Muscle of arm (tissue), 14 donors: ENCODE measurements around the gene CYP1A2. TPM values are rescaled to one million over a fixed set of nuclear protein-coding genes. Genes with fewer than 3 reads are reported as not detected.
"Not testable (repeated sequence)": the region's sequence is repeated elsewhere in the genome, so short reads cannot be mapped to it uniquely, and the experiment has no call there.

ENCODE experiments used
- DNase-seq: peaks from one replicate; pipeline ENCODE4 v3.0.0-alpha.2; 2013
- long read RNA-seq, 11 donors: transcript quantifications; one replicate each; lab custom pipeline, GENCODE V29; 2026
- polyA plus RNA-seq, 12 donors: library from polyadenylated mRNA; unstranded; fragments of 120-200 nt; gene quantifications; one replicate each; pipeline ENCODE4 v1.2.1, GENCODE V29; 2013; ENCODE audit not compliant: insufficient read length in 12 of 12

The CYP1A2 gene, protein sequence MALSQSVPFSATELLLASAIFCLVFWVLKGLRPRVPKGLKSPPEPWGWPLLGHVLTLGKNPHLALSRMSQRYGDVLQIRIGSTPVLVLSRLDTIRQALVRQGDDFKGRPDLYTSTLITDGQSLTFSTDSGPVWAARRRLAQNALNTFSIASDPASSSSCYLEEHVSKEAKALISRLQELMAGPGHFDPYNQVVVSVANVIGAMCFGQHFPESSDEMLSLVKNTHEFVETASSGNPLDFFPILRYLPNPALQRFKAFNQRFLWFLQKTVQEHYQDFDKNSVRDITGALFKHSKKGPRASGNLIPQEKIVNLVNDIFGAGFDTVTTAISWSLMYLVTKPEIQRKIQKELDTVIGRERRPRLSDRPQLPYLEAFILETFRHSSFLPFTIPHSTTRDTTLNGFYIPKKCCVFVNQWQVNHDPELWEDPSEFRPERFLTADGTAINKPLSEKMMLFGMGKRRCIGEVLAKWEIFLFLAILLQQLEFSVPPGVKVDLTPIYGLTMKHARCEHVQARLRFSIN
- under 1 TPM in 7 of 12 donors, not detected in 5; 0.07 to 0.28 (median 0.12) TPM for polyA plus RNA-seq
- long read RNA-seq, donor 1, result 0 reads
- long read RNA-seq, donor 2, result 0 reads
- long read RNA-seq, donor 3, result 0 reads
- long read RNA-seq, donor 4, result 0 reads
- long read RNA-seq, donor 5, result 0 reads
- long read RNA-seq, donor 6, result 0 reads
- long read RNA-seq, donor 7, result 0 reads
- long read RNA-seq, donor 8, result 0 reads
- long read RNA-seq, donor 9, result 0 reads
- long read RNA-seq, donor 10, result 0 reads
- long read RNA-seq, donor 11, result 0 reads

DNA sequence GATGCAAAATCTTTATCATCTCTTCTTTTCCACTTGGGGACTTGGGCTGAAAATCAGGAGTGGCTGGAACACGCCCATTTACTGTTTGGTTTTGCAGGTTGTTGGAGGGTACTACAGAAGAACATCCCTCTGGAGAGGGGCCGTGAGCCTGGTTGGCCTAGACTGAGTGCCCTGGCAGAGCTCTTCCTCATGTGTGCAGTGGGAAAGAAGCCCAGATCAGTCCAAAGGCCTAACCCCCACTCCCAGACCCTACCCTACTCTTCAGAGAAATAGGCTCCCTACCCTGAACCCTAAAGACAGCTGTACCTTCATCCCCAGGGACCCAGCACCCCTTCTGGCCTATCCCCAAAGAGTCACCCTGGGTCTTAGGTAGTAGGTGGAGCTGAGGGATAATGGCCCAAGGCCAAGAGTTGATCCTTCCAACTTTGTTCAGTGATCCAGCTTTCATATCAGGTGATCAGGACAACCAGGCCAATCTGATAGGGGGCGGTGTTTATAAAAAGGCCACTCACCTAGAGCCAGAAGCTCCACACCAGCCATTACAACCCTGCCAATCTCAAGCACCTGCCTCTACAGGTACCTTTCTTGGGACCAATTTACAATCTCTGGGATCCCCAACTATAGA is at the start of gene CYP1A2:
Gene CYP1A2, plus strand, starts transcription at position 524 of the 625 bp plus-strand sequence. CDS start 894 bp downstream, outside the sequence.
- DNase-seq, result no peak

DNA sequence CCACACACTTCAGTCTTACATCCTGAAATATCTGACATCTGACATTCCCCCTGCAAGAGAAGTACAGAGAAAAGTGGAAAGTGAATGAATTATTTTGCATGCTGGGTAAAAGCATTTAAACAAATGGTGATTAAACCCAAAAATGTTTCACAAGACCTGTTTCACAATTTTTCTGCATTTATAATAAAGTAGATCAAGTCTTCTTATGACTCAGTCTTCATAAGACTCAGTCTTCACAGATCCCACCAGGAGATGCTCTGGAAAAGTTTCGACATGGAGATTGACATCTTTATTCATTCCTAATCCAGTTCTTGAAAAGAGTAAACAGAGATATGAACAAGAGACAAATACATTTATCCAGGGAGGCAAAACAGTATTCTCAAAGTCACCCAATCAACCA is 39.6 kb upstream of the CYP1A2 start:
- no peak for DNase-seq

DNA sequence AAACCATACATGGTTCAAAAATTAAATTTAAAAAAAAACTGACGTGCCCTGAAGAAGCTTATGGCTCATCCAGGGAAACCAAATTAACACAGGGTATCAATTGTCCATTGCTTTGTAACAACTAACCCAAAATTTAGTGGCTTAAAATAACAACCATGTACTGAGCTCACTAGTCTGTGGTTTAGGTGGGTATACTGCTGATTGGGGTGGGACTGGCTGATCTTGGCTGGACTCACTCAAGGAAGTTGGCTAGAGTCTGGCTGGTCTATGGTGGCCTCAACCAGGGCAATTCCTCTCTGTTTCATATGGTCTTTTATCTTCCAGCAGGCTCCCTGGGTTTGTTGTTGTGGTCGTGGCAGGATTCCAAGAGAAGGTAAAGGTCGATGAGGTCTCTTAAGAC is 38.8 kb upstream of the CYP1A2 start:
- no peak for DNase-seq

DNA sequence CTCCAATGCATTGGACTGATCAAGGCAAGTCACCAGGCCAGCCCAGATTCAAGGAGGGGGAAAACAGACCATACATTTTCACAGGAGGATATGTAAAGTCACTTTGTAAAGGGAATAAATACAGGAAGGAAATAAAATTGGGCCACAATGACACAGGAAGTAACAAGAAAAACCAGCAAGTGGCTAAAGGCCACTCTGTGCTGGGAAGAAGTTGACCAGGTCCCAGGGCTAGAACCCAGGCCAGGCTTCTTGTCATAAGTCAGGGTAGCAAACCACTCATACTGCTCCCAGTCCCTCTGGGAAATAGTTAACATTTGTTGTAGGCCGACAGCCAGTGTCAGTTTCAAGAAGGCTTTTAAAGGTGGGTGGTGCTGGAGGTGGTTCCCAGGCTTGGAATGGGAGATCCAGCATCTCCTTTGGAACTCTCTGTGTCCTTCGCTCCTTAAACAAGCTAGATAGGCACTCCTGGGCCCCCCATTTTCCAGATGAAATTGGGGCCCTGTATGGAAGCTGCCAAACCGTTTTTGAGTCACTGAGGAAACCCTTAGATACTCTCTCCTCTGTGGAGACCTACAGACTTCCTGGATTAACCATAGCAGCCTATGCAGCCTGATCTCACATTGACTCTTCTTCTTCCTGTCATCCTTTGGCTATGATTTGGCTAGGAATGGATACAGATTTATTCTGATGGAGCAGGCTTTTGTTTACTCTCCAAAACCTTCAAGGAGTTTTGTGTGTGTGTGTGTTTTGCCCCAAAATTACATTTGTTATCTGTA is 38.1 kb upstream of the CYP1A2 start:
- DNase-seq, result no peak

DNA sequence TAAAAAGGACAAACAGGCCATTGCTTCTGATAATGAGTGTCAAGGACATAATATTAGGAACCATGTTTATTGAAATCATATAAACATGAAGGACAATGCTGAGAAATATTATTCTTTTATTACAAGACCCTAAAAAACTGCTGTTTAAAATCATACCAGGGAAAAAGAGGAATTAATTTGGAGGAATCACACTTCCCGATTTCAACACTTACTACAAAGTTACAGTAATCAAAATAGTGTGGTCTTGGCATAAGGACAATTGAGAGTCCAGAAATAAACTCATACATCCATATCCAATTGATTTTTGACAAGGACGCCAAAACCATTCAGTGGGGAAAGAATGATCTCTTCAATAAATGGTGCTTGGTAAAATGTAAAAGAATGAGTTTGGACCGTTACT is 36.3 kb upstream of the CYP1A2 start:
- no peak for DNase-seq

DNA sequence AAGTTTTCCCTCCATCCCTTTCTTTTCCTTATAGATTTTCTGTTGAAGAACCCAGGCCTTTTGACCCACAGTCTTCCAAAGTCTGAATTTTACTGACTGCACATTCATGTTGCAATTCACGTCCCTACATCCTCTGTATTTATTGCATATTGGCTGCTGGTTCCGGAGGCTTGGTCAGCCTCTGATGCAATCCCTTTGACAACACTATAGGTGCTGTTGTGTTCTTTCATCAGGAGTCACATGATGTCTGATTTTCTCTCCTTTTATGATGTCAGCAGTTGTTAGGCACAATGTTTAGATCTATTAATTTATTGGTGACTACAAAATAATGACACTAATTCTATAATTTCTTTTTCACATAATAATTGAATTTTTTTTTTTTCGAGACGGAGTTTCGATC is 32.0 kb upstream of the CYP1A2 start:
- no peak for DNase-seq

DNA sequence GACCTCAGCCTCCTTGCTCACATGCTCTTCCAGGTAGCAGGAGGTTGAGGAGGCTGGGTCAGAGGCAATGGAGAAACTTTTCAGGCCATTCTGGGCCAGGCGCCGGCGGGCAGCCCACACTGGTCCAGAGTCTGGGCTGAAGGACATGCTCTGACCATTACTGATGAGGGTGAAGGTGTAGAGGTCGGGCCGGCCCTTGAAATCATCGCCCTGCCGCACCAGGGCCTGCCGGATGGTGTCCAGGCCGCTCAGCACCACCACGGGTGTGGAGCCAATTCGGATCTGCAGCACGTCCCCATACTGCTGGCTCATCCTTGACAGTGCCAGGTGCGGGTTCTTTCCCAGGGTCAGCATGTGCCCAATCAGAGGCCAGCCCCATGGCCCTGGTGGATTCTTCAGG is 26.1 kb upstream of the CYP1A2 start:
- DNase-seq, result no peak

DNA sequence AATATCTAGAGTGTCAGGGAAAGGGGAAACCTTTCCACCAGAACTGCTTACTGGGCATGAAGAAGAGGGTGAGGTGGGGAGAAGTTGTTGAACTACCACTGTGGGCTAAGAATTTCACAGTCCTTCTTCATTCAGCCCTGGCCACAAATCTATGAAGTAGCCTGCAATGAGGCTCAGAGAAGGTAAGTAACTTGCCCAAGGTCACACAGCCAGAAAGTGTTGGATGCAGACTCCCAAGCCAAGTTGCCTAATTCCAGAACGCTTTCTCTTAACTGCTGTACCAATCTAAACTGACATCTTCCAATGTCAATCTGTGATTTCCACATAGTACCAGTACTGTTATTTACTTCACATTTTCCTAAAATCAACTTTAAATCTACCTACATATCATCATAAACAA is 25.5 kb upstream of the CYP1A2 start:
- DNase-seq, result no peak

DNA sequence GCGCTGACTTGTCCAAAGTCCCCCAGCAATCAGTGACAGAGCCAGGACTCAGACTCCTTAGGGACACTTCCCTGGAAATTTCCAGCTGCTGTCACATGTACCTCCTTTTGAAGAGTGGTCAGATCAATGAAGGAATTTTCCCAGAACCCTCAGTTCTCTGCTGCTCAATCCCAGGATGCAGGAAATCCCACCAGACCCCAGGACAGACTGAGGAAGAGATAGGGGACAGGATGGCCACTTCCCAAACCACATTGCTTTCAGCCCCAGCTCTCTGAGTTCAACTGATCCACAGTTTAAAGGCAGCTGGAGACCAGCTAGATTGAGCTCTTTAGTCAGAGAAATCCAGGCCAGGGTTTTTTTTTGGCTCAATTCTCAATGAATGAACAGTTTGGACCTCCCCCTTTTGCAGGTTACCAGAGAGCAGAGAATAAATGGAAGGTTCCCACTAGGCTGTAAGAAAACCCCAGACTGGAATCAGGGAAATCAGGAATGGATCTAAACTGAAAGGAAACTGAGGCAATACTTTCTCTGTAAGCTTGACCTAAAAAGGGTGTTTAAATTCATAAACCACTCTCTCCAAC is 24.8 kb upstream of the CYP1A2 start:
- peak; percentile 33 for DNase-seq

DNA sequence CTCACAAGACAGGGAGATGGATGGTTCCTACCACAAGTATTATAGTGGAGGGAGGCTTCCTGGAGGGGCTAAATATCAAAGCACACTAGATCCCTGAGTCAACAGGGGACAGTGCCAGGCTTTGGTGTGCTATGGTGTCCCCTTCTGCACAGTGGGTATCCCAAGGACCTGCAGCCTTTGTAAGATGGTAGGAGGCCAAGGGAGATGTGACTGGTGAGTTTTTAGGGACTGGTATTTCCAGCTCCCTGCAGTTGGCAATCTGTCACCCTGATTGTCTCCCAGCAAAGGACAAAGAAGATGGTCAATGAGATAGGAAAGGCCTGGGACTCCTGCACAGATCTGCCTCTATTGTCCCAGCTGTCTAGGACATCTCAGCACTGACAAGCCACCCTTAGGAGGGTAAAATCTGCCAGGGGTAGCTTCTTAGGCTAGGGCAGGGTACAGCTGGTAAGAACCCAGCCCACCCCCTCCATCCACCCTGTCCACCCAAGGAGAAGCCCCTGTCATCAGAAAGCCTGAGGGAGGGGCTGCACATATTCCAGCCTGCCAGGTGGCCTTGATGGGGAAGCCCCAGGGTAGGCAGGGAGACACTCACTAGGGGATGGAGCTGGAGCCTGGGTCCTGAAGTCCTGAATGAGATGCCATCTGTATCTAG is 23.9 kb upstream of the CYP1A2 start:
- no peak for DNase-seq

DNA sequence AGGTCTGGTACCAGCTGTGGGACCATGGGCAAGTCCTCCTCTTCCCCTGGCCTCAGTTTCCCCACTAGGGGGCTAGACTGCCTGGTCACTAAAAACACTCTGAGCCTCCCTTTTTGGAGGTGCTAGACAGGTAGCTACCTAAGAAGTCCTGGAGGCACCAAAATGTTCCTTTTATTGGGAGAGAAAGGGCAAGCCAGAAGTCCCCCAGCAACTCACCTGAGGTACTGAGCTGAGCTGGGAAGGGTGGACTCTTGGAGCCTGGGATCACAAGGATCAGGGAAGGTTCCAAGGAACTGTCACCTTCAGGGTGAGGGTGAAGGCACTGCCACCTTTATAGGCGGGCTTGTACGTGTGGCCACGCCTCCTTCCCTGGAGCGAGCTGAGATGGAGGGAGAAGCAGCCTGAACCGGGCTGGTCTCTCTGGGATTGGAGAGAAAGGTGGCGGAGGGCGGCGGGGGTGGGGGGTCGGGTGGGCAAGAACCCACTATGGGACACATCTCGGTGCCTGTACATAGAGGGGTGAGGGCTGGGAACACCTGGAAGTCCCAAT is 23.3 kb upstream of the CYP1A2 start, which contains the start of gene CYP1A1:
Gene CYP1A1, minus strand, starts transcription at position 304 of the 550 bp plus-strand sequence. CDS start 2,431 bp downstream, outside the sequence.
- DNase-seq, result no peak

DNA sequence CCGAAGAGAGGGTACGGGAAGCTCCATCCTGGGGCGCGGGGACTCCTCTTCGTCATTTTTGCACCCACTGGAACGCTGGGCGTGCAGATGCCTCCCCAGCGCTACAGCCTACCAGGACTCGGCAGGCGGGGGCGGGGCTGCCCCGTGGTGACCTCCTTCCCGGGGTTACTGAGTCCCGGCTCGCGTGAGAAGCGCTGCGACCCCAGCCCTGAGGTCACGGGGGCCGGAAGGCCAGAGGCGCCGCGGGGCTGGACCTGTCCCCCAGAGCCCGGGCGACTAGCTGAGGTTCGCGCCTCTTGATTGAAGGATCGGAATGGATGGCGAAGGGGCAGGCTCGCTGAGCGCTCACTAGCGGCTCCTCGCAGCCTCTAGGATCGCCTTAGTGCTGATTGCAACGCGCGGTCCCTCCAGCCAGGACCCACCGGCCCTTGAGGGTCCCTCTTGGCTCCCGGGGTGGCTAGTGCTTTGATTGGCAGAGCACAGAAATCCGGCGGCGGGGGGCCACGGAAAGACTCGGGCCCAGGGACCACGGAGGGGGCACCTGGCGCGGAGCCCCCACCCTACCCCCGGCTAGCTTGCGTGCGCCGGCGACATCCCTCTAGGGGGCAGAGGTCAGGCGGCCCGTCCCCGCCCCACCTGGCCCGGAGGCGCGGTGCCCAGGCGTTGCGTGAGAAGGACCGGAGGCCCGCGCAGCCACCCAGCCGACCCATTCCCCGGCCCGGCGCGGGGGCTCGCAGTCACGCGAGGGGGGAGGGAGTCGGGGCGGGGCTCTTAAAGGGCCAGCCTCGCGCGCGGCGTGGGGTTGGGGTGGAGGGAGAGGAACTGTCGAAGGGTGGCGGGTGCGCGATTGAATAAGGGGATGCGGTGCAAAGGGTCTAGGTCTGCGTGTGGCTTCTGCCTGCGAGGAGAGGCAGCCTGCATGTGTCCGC is 22.5 kb upstream of the CYP1A2 start:
- no peak for DNase-seq

DNA sequence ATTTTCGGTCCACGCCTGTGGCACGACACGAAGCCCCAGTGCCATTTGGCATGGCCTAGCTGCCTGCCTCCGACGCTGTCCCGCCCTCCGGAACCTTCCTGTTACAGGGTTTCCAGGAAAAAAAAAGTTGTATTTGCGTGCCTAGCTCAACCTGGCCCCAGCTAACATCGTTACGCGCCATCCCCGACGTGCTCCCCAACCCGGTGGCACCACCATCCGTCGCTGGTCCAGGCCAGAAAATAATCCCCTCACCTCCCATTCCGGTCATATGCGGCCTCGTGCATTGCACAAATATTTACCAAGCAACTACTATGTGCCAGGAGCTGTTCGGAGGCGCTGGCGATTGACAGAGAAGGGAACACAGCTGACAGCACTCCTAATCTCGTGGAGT is 21.9 kb upstream of the CYP1A2 start:
- no peak for DNase-seq

DNA sequence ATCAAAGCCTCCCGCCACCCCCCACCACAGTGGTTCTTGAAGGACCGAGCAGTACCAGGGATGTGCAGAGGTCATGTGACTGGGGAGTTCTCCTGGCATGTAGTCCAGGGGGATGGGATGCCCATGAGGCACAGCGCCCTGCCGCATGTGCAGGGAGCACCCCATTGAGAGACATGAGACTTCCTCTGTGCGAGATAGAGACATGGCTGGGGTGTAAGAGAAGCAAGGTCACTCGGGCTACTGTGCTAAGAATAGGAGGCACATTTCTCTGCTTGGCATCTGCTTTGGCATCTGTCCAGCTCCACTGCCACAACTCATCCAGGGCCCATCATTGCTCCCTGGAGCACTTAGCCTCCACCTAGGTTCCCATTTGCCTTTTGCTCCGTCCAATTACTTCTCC is 20.9 kb upstream of the CYP1A2 start:
- DNase-seq, result no peak

DNA sequence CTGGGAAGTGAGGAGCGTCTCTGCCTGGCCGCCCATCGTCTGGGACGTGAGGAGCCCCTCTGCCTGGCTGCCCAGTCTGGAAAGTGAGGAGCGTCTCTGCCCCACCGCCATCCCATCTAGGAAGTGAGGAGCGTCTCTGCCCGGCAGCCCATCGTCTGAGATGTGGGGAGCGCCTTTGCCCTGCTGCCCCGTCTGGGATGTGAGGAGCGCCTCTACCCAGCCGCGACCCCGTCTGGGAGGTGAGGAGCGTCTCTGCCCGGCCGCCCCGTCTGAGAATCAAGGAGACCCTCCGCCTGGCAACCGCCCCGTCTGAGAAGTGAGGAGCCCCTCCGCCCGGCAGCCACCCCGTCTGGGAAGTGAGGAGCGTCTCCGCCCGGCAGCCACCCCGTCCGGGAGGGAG is 19.9 kb upstream of the CYP1A2 start:
- DNase-seq, result not testable (repeated sequence)

DNA sequence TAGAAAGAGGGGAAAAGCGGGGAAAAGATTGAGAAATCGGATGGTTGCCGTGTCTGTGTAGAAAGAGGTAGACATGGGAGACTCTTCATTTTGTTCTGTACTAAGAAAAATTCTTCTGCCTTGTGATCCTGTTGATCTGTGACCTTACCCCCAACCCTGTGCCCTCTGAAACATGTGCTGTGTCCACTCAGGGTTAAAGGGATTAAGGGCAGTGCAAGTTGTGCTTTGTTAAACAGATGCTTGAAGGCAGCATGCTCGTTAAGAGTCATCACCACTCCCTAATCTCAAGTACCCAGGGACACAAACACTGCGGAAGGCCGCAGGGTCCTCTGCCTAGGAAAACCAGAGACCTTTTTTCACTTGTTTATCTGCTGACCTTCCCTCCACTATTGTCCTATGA is 19.3 kb upstream of the CYP1A2 start:
- DNase-seq, result not testable (repeated sequence)

DNA sequence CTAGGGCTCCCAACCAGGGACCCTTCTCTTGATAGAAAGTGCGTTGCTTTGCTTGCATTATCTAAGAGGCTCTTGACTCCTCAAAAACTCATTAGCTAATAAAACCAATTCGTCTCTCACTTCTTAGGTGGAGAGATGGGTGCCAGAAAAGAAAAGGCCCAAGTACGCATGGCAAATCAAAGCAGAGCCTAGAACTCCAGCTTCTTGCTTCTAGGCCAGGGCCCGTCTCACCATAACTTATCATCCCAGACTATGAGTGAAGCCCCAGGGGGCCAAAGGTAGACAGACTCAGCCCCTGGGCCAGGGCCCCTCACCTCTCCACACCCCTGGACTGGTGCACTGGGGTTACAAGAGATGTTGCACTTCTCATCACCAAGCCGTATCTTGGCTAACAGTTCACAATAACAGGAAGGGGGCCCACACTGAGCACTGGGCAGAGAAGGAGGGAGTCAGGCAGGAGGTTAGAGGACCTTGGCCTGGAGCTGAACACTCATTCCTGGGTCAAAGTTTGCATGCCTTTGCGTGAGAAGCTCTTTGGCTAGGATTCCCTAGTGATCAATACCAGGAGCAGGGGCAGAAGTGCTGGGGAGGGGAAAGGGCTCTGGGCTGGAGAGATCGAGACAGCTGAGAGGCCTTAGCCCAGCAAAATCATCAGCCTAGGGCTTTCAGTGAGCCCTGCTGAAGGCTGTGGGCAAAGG is 17.9 kb upstream of the CYP1A2 start:
- no peak for DNase-seq

DNA sequence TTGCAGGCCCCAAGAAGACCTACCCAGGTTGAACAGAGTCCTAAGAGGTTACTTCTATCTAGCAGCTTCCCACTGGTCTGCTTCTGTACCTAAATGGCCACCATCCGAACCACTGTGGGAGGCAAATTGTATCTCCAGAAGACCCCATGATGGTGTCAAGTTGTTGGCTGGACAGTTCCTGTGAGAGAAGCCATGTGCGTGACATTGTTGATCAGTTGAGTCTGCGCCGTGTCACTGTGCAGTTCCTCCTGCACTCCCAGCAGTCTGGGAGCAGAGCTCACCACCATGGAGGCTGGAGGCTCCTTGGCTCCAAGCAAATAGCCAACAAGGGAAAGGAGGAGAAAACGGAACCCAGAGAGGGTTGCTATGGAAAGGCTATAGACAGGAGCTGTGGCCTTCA is 15.8 kb upstream of the CYP1A2 start:
- no peak for DNase-seq

DNA sequence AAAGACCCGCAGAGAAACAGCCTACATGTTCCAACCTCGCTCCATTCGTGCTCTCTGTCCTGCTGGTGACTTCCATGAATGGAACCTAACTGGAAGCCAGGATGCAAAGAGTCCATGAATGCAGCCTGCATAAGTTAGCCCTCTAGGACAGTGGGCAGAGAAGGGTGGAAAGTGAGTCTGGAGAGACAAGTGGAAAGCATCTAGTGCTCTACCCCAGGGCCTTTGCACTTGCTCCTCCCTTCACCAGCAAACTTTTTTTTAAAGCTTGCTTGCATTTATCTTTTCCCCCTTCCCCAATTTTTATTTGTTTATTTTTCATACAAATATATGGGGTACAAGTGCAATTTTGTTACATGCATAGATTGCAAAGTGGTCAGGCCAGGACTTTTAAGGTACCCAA is 15.4 kb upstream of the CYP1A2 start:
- no peak for DNase-seq
